AG09319 (cell line): ENCODE measurements around the gene L1TD1.

ENCODE experiments used
- DNase-seq: peaks from one replicate; pipeline ENCODE4 v3.0.0-alpha.2; 2010; ENCODE audit warnings: low read depth; ENCODE audit errors: extremely low read depth
- TF ChIP-seq, protein P1 (sequence below): IDR thresholded peaks from 2 replicates; pipeline ENCODE4 v1.5.1; 2011; ENCODE audit warnings: low read depth, mild to moderate bottlenecking, inconsistent platforms, low read length, moderate library complexity

The L1TD1 gene

DNA sequence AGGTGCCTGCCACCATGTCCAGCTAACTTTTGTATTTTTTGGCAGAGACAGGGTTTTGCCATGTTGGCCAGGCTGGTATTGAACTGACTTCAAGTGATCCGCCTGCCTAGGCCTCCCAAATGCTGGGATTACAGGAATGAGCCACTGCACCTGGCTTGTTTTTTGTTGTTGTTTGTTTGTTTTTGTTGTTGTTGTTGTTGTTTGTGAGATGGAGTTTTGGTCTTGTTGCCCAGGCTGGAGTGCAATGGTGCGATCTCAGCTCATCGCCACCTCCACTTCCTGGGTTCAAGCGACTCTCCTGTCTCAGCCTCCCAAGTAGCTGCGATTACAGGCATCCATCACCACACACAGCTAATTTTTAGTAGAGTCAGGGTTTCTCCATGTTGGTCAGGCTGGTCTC is 7.1 kb upstream of the L1TD1 start:
- no peak for DNase-seq
- TF ChIP-seq, protein P1, sequence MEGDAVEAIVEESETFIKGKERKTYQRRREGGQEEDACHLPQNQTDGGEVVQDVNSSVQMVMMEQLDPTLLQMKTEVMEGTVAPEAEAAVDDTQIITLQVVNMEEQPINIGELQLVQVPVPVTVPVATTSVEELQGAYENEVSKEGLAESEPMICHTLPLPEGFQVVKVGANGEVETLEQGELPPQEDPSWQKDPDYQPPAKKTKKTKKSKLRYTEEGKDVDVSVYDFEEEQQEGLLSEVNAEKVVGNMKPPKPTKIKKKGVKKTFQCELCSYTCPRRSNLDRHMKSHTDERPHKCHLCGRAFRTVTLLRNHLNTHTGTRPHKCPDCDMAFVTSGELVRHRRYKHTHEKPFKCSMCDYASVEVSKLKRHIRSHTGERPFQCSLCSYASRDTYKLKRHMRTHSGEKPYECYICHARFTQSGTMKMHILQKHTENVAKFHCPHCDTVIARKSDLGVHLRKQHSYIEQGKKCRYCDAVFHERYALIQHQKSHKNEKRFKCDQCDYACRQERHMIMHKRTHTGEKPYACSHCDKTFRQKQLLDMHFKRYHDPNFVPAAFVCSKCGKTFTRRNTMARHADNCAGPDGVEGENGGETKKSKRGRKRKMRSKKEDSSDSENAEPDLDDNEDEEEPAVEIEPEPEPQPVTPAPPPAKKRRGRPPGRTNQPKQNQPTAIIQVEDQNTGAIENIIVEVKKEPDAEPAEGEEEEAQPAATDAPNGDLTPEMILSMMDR, result no peak

DNA sequence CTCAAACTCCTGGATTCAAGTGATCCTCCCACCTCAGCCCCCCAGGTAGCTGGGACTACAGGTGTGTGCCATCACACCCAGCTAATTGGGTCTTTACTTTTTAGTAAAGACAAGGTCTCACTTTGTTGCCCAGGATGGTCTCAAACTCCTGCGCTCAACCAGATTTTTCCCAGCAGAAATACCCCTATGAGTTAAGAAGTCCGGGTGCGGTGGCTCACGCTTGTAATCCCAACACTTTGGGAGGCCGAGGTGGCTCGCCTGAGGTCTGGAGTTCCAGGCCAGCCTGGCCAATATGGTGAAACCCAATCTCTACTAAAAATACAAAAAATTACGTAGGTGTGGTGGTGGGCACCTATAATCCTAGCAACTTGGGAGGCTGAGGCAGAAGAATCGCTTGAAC is 6.5 kb upstream of the L1TD1 start:
- DNase-seq, result no peak

DNA sequence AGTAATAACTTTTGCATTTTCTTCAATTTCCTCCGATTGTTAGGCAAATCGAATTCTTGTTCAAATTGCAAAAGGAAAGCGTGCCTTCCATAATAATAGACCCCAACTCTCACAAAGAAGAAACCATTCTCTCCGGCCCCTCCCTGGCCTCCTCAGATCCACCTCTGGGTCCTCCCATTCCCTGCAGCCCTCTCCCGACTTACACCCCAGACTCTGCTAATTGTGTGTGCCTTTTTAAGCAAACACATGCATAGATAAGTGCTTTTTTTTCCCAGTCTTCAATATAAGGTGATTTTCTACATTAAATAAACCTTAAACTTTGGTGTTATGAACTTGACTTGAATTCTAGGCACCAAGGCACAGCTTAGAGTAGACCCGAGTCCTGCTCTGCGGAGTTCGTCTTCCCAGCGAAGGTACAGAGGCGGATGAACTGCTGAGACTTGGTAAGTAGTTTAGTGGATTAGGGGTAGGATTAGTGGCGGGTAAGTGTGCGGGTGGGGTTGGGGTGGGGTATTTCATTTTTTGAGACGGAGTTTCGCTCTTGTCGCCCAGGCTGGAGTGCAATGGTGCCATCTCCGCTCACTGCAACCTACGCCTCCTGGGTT is 1.5 kb downstream of the L1TD1 start:
- DNase-seq, result no peak

More for the DNA sequence above, 6.5 kb upstream of the L1TD1 start:
- TF ChIP-seq, protein P1, result no peak

DNA sequence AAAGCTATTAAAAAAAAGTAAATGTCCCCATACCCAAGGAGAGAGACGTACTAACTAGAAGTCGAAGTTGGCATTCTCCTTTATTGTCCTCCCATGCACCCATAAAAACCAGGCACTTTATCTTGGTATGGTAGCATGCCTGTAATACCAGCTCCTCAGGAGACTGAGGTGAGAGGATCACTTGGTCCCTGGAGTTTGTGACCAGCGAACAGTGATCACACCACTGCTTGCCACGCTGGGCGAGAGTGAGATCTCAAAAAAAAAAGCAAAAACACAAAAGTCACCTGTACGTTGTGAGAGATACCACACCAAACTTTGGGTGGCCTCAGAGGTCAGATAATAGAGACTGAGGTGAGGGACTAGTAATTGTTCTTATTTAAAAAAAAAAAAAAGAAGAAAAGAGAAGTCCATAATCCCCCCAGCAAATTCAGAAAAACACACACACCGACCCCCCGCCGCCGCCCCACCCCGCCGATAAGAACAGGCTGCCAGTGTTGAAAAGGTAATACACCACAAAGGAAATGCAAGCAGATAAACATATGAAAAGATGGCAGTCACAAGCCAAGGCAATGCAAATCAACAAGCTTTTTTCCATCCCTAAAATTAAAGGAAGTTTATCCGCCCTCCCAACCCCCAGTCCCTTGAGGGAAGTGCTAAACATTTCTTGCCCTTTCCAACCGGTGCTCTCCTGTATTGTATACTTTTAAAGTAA is 3.6 kb downstream of the L1TD1 start:
- TF ChIP-seq, protein P1, result no peak
- DNase-seq, result no peak

More for the DNA sequence above, 1.5 kb downstream of the L1TD1 start:
- TF ChIP-seq, protein P1, result no peak

DNA sequence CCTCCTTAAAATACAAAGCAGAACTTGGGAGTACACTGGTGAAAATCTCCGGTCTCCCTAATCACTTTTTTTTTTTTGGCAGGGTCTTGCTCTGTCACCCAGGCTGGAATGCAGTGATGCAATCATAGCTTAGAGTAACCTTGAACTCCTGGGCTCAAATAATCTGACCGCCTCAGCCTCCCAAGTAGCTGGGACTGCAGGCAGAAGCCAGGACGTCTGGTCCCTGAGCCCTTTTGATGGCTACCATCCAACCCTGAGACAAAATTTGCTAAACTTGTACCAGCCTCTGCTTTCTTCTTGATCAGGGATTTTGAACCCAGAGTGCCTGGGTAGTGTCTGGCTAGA is 4.1 kb downstream of the L1TD1 start:
- TF ChIP-seq, protein P1, result no peak
- DNase-seq, result no peak

DNA sequence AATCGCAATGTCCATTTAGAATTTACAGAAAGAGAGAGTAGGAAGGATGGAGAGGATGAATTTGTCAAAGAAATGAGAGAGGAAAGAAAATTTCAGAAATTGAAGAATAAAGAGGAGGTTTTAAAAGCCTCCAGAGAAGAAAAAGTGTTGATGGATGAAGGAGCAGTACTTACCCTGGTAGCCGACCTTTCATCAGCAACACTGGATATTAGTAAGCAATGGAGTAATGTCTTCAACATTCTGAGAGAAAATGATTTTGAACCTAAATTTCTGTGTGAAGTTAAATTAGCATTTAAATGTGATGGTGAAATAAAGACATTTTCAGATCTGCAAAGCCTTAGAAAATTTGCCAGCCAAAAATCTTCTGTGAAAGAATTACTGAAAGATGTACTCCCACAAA is 12.5 kb downstream of the L1TD1 start:
- DNase-seq, result no peak
- TF ChIP-seq, protein P1, result no peak

DNA sequence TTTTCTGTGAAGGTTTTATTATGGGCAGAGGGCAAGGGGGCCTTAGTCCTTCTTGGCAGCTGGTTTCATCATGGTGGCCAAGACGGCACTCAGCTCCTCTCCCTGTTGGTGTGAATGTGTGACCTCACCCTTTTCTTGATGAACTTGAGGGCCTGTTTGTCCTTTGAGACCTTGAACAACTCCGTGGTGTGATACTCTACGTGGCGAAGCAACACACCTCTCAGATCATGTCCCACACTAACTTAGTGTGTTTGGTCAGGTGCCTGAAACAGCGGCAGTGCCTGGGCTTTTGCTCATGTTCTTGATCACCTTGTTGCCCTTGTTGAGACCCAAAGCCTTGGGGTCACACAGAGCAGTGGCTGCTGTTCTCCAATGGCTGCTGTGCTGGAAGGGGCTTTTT is 13.4 kb downstream of the L1TD1 start:
- no peak for DNase-seq
- TF ChIP-seq, protein P1, result no peak
